Measurements from ENCODE around the gene ATOSB. TPM values are rescaled to one million over a fixed set of nuclear protein-coding genes. Genes with fewer than 3 reads are reported as not detected.

The ATOSB gene
- total and polyA plus RNA-seq, 9 of the 15 experiments (the other 6 are each of a cell fraction or from before 2014, with no cell fraction given), result 0.45 to 8.0 (median 4.2) TPM

- TF ChIP-seq CEBPG (CRISPR knock-in tag; IDR thresholded peaks at IDR 0.05) (no peak), CEBPG (tag; conservative IDR thresholded peaks at IDR 0.05 in 1 of 2, IDR thresholded peaks at IDR 0.05 in 1 of 2) (no peak), POLR2B (IDR thresholded peaks at IDR 0.05; ENCODE audit: low read depth, partially characterized antibody) (peak; percentile 20), BDP1 (IDR thresholded peaks at IDR 0.05; ENCODE audit: insufficient read depth, insufficient read length) (no peak), ZNF217 (CRISPR knock-in tag; IDR thresholded peaks at IDR 0.05) (no peak), RB1 (IDR thresholded peaks at IDR 0.05; ENCODE audit: low read depth) (peak; percentile 93), GABPB1 (CRISPR knock-in tag; IDR thresholded peaks at IDR 0.05) (peak; percentile 63; the same call in 1 of the 2 replicates), KLF6 (CRISPR knock-in tag; IDR thresholded peaks at IDR 0.05; ENCODE audit: borderline replicate concordance) (0 out of 2 replicates have a peak, but pooled peaks have one; percentile 8), ZFP30 (CRISPR knock-in tag; IDR thresholded peaks at IDR 0.05; ENCODE audit: borderline replicate concordance) (no peak), TRIM28 (IDR thresholded peaks at IDR 0.05) (no peak), E2F5 (CRISPR knock-in tag; IDR thresholded peaks at IDR 0.05) (no peak), PCBP2 (IDR thresholded peaks at IDR 0.05; ENCODE audit: low read depth, low read length, poor library complexity, severe bottlenecking) (no peak), PATZ1 (CRISPR knock-in tag; IDR thresholded peaks at IDR 0.05; ENCODE audit: borderline replicate concordance) (no peak), MTA1 (IDR thresholded peaks at IDR 0.05; ENCODE audit: borderline replicate concordance) (no peak), CSDE1 (IDR thresholded peaks at IDR 0.05) (no peak), MLX (CRISPR knock-in tag; conservative IDR thresholded peaks at IDR 0.05) (no peak), SIX5 (IDR thresholded peaks at IDR 0.05; ENCODE audit: borderline replicate concordance in 1 of 2, insufficient read depth in 1 of 2, low read depth in 1 of 2, low read length in 2 of 2) (peak; percentile 54 to 57; a peak in 2 of 4 replicates), E2F4 (CRISPR knock-in tag; IDR thresholded peaks at IDR 0.05; ENCODE audit: low read depth) (0 out of 2 replicates have a peak, but pooled peaks have one; percentile 37), TEAD2 (tag; IDR thresholded peaks at IDR 0.05) (no peak), ZFP1 (CRISPR knock-in tag; IDR thresholded peaks at IDR 0.05) (no peak), EP400 (IDR thresholded peaks at IDR 0.05) (peak; percentile 87), GABPA (tag; conservative IDR thresholded peaks at IDR 0.05; ENCODE audit: low read depth) (peak; percentile 77), ZNF76 (CRISPR knock-in tag; IDR thresholded peaks at IDR 0.05; ENCODE audit: borderline replicate concordance) (0 out of 2 replicates have a peak, but pooled peaks have one; percentile 21)
These were observed 36.0 kb downstream of the ATOSB start, which contains the start of gene FANCG (continued) for GRCh38 chr9:35079426-35080341.
